ENCODE data around the gene CD300LG. TPM values are rescaled to one million over a fixed set of nuclear protein-coding genes. Genes with fewer than 3 reads are reported as not detected.
A peak's percentile ranks its signal among the peaks of the same experiment; 100 is the strongest.
"Not testable (repeated sequence)": the region's sequence is repeated elsewhere in the genome, so short reads cannot be mapped to it uniquely, and the experiment has no call there.

CD300LG gene
- 10 to 100 TPM in 1 of 2 donors, 1 to 10 TPM in 1; 1.8 to 15.5 TPM for total RNA-seq

- Histone ChIP-seq H3K4me1 (peaks cover 21% of the 10 kb centered on the region), H3K4me3 (no peak within 1 kb of the TSS), H3K36me3 (replicated peaks in 1 of 2; ENCODE audit: insufficient read depth in 1 of 2, low read depth in 2 of 2) (no peaks in the 10 kb centered on the region), H3K27ac (peak within 1 kb of the TSS in 3 of 4 donors; percentile 35 to 61 (median 52)), H3K27me3 (no peaks in the 10 kb centered on the region), H3K9me3 (no peaks in the 10 kb centered on the region)
- TF ChIP-seq, protein P1, sequence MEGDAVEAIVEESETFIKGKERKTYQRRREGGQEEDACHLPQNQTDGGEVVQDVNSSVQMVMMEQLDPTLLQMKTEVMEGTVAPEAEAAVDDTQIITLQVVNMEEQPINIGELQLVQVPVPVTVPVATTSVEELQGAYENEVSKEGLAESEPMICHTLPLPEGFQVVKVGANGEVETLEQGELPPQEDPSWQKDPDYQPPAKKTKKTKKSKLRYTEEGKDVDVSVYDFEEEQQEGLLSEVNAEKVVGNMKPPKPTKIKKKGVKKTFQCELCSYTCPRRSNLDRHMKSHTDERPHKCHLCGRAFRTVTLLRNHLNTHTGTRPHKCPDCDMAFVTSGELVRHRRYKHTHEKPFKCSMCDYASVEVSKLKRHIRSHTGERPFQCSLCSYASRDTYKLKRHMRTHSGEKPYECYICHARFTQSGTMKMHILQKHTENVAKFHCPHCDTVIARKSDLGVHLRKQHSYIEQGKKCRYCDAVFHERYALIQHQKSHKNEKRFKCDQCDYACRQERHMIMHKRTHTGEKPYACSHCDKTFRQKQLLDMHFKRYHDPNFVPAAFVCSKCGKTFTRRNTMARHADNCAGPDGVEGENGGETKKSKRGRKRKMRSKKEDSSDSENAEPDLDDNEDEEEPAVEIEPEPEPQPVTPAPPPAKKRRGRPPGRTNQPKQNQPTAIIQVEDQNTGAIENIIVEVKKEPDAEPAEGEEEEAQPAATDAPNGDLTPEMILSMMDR (IDR thresholded peaks at IDR 0.05) = no peak
- TF ChIP-seq POLR2A (IDR thresholded peaks at IDR 0.05) = no peak
- intact Hi-C loops (cut with DNase I) = no loop called here
- peak; percentile 2 for ATAC-seq
- WGBS, 2 donors = 34 to 43% methylated on average over 15 to 17 of the region's 17 CpGs
- DNase-seq = no peak
These were observed at the start of gene CD300LG for GRCh38 chr17:43846963-43847371. TSS of gene CD300LG (plus strand) at chr17:43847176. CDS start at chr17:43847217, 41 bp downstream.

DNA sequence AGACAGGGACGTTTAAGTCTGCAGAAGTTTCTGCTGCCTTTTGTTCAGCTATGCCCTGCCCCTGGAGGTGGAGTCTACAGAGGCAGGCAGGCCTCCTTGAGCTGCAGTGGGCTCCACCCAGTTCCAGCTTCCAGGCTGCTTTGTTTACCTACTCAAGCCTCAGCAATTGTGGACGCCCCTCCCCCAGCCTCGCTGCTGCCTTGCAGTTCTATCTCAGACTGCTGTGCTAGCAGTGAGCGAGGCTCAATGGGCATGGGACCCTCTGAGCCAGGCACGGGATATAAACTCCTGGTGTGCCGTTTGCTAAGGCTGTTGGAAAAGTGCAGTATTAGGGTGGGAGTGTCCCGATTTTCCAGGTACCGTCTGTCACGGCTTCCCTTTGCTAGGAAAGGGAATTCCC is 49.0 kb upstream of the CD300LG start:
- not testable (repeated sequence) for DNase-seq, H3K4me1 ChIP-seq

GRCh38 chr17:43799047-43799446 is 47.9 kb upstream of the CD300LG start:
- H3K27me3 ChIP-seq = no peaks in the 10 kb centered on the region
- H3K4me1 ChIP-seq = no peaks in the 10 kb centered on the region
- H3K27ac ChIP-seq = no peak overlapping the region
- H3K36me3 ChIP-seq (replicated peaks in 1 of 2; ENCODE audit: insufficient read depth in 1 of 2, low read depth in 2 of 2) = no peaks in the 10 kb centered on the region
- ATAC-seq (no peak), DNase-seq (no peak)
- H3K9me3 ChIP-seq = no peaks in the 10 kb centered on the region
- H3K4me3 ChIP-seq = no peak overlapping the region
- intact Hi-C loops (cut with DNase I) = no loop called here
- WGBS, 2 donors = 67 to 81% methylated on average over 2 of the region's 2 CpGs
- TF ChIP-seq, protein P1 (IDR thresholded peaks at IDR 0.05) = no peak

More for the DNA sequence above, 49.0 kb upstream of the CD300LG start:
- H3K9me3 ChIP-seq; H3K4me3 ChIP-seq; H3K27ac ChIP-seq; ATAC-seq; H3K36me3 ChIP-seq (replicated peaks in 1 of 2; ENCODE audit: insufficient read depth in 1 of 2, low read depth in 2 of 2); H3K27me3 ChIP-seq; intact Hi-C loops (cut with DNase I): not testable (repeated sequence)
- WGBS, 2 donors = 20 to 69% methylated on average over 1 to 9 of the region's 9 CpGs

DNA sequence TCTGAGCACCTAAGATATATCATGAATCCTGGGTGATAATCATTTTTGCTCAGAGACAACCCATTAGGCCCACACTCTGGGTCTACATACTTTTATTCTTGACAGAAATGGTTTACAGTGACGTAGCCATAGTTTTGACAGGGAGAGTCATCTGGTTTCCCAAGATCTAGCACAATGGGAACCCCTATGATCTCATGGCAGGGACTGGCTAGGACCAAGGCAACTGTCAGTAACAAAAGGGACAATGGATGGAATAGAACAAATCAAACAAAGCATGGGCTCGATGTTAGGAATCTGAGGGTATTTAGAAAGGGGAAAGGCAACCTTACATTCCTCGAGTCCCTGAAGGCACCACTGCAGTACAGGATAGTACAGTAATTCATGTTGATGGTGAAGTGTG is 46.2 kb upstream of the CD300LG start:
- H3K4me3 ChIP-seq = no peak overlapping the region
- TF ChIP-seq POLR2A (IDR thresholded peaks at IDR 0.05) = no peak
- TF ChIP-seq, protein P1 (IDR thresholded peaks at IDR 0.05) = no peak
- no peaks in the 10 kb centered on the region for H3K27me3 ChIP-seq
- H3K27ac ChIP-seq = no peak overlapping the region
- no peaks in the 10 kb centered on the region for H3K9me3 ChIP-seq
- H3K36me3 ChIP-seq (replicated peaks in 1 of 2; ENCODE audit: insufficient read depth in 1 of 2, low read depth in 2 of 2) = no peaks in the 10 kb centered on the region
- ATAC-seq (no peak), DNase-seq (no peak)
- H3K4me1 ChIP-seq = no peaks in the 10 kb centered on the region
- intact Hi-C loops (cut with DNase I) = no loop called here
- WGBS, 2 donors = 82 to 88% methylated on average over 3 of the region's 3 CpGs

DNA sequence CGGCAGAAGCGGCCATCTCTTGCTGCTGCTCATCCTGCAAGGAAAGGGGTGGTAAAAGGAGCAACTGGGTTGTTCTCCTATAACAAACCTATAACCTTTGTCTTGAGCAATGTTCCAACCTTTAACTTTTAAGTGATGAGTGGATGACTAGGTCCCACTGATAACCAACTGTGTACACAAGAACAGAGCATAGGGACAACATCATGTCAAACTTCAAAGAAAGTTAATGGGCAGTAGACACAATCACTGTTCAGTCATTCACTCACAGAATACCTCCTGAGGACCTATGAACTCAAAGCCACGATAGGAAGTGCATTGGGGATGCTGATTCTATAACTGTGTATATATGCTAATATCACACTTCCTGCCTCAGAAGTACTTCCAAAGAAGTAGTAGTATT is 45.1 kb upstream of the CD300LG start:
- Histone ChIP-seq H3K27me3 (no peaks in the 10 kb centered on the region), H3K4me3 (no peak overlapping the region), H3K9me3 (no peaks in the 10 kb centered on the region), H3K36me3 (replicated peaks in 1 of 2; ENCODE audit: insufficient read depth in 1 of 2, low read depth in 2 of 2) (no peaks in the 10 kb centered on the region), H3K27ac (no peak overlapping the region), H3K4me1 (no peaks in the 10 kb centered on the region)
- 72 to 77% methylated on average over 3 of the region's 3 CpGs for WGBS, 2 donors
- no peak for DNase-seq
- TF ChIP-seq, protein P1 (IDR thresholded peaks at IDR 0.05) = no peak
- TF ChIP-seq POLR2A (IDR thresholded peaks at IDR 0.05) = no peak
- no peak for ATAC-seq
- intact Hi-C loops (cut with DNase I) = no loop called here

Measured in body of pancreas (tissue), 4 donors.